ENCODE measurements around the gene COL6A3.
"Not testable (repeated sequence)": the region's sequence is repeated elsewhere in the genome, so short reads cannot be mapped to it uniquely, and the experiment has no call there.

The COL6A3 gene

GRCh38 chr2:237380768-237381167 lies 33.2 kb downstream of the COL6A3 start:
- no peak for DNase-seq

- DNase-seq: no peak
Observed at GRCh38 chr2:237379636-237380035, 34.3 kb downstream of the COL6A3 start.

- no peak for DNase-seq
Observed at GRCh38 chr2:237378650-237379049, 35.3 kb downstream of the COL6A3 start.

GRCh38 chr2:237374284-237375060 lies 39.5 kb downstream of the COL6A3 start:
- DNase-seq: no peak

GRCh38 chr2:237371856-237372255 lies 42.1 kb downstream of the COL6A3 start:
- no peak for DNase-seq

GRCh38 chr2:237365671-237366070 lies 48.3 kb downstream of the COL6A3 start:
- no peak for DNase-seq

GRCh38 chr2:237364655-237365054 lies 49.3 kb downstream of the COL6A3 start:
- DNase-seq: no peak

GRCh38 chr2:237361194-237362004 lies 52.6 kb downstream of the COL6A3 start:
- no peak for DNase-seq

- DNase-seq: no peak
Observed at GRCh38 chr2:237359894-237360780, 53.8 kb downstream of the COL6A3 start.

GRCh38 chr2:237359518-237359840 lies 54.5 kb downstream of the COL6A3 start:
- no peak for DNase-seq

GRCh38 chr2:237358721-237359517 lies 55.0 kb downstream of the COL6A3 start:
- no peak for DNase-seq

GRCh38 chr2:237355701-237356100 lies 58.3 kb downstream of the COL6A3 start:
- no peak for DNase-seq

- DNase-seq: no peak
Observed at GRCh38 chr2:237354892-237355291, 59.1 kb downstream of the COL6A3 start.

- DNase-seq: not testable (repeated sequence)
Observed at GRCh38 chr2:237354172-237354571, 59.8 kb downstream of the COL6A3 start.

- no peak for DNase-seq
Observed at GRCh38 chr2:237353215-237353614, 60.7 kb downstream of the COL6A3 start.

GRCh38 chr2:237352279-237352845 lies 61.6 kb downstream of the COL6A3 start:
- no peak for DNase-seq

GRCh38 chr2:237351796-237352195 lies 62.2 kb downstream of the COL6A3 start:
- DNase-seq: no peak

GRCh38 chr2:237351046-237351445 lies 62.9 kb downstream of the COL6A3 start:
- DNase-seq: no peak

- no peak for DNase-seq
Observed at GRCh38 chr2:237350597-237350996, 63.4 kb downstream of the COL6A3 start.

GRCh38 chr2:237350070-237350469 lies 63.9 kb downstream of the COL6A3 start:
- DNase-seq: no peak

GRCh38 chr2:237348281-237348865 lies 65.6 kb downstream of the COL6A3 start:
- no peak for DNase-seq

Data from stimulated activated naive CD4-positive, alpha-beta T cell (primary cell).